Nephron (organoid): ENCODE data around the gene JAM3.

Experiments used
- H3K27ac Mint-ChIP-seq, 3 experiments: 2 replicates each; pipeline ENCODE4 v1.8.0; 2020; ENCODE audit warnings: mixed read lengths in 3 of 3, mild to moderate bottlenecking in 2 of 3, moderate library complexity in 1 of 3
- H3K27me3 Mint-ChIP-seq: 2 replicates; pipeline ENCODE4 v1.8.0; 2021; ENCODE audit warnings: low read depth, mild to moderate bottlenecking, moderate library complexity, mixed read lengths
- H3K36me3 Mint-ChIP-seq: 2 replicates; pipeline ENCODE4 v1.8.0; 2020; ENCODE audit warnings: low read depth, mixed read lengths
- H3K4me1 Mint-ChIP-seq: 2 replicates; pipeline ENCODE4 v1.8.0; 2020; ENCODE audit warnings: mixed read lengths
- H3K4me3 Mint-ChIP-seq, 3 experiments: 2 replicates each; pipeline ENCODE4 v1.8.0; 2020; ENCODE audit warnings: mild to moderate bottlenecking in 3 of 3, mixed read lengths in 3 of 3, moderate library complexity in 2 of 3
- H3K9me3 Mint-ChIP-seq: 2 replicates; pipeline ENCODE4 v1.8.0; 2020; ENCODE audit warnings: mixed read lengths
- TF ChIP-seq, protein P1 (sequence below), 3 experiments: fragments of 200-600 bp; sonication (generic); IDR thresholded peaks; one replicate each; pipeline ENCODE4 v1.5.0; 2021; ENCODE audit warnings: antibody characterized with exemption in 3 of 3; ENCODE audit not compliant: unreplicated experiment in 3 of 3

JAM3 gene

GRCh38 chr11:134037046-134037908 lies 31.6 kb upstream of the JAM3 start:
- Mint-ChIP-seq H3K27ac (peak overlapping the region; percentile 67 to 98 (median 90)), H3K4me1 (peaks cover 82% of the 10 kb centered on the region), H3K9me3 (no peaks in the 10 kb centered on the region), H3K27me3 (peaks cover 8% of the 10 kb centered on the region), H3K36me3 (no peaks in the 10 kb centered on the region), H3K4me3 (peak overlapping the region; percentile 81 to 89 (median 85))
- TF ChIP-seq, protein P1, sequence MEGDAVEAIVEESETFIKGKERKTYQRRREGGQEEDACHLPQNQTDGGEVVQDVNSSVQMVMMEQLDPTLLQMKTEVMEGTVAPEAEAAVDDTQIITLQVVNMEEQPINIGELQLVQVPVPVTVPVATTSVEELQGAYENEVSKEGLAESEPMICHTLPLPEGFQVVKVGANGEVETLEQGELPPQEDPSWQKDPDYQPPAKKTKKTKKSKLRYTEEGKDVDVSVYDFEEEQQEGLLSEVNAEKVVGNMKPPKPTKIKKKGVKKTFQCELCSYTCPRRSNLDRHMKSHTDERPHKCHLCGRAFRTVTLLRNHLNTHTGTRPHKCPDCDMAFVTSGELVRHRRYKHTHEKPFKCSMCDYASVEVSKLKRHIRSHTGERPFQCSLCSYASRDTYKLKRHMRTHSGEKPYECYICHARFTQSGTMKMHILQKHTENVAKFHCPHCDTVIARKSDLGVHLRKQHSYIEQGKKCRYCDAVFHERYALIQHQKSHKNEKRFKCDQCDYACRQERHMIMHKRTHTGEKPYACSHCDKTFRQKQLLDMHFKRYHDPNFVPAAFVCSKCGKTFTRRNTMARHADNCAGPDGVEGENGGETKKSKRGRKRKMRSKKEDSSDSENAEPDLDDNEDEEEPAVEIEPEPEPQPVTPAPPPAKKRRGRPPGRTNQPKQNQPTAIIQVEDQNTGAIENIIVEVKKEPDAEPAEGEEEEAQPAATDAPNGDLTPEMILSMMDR (IDR thresholded peaks at IDR 0.05; ENCODE audit: unreplicated experiment in 3 of 3): no peak

GRCh38 chr11:134038897-134039470 lies 29.9 kb upstream of the JAM3 start:
- H3K4me3 Mint-ChIP-seq: peak overlapping the region; percentile 83 to 85 (median 85)
- no peaks in the 10 kb centered on the region for H3K9me3 Mint-ChIP-seq
- H3K36me3 Mint-ChIP-seq: no peaks in the 10 kb centered on the region
- peaks cover 16% of the 10 kb centered on the region for H3K27me3 Mint-ChIP-seq
- peaks cover 81% of the 10 kb centered on the region for H3K4me1 Mint-ChIP-seq
- H3K27ac Mint-ChIP-seq: peak overlapping the region; percentile 90 to 98 (median 97)
- TF ChIP-seq, protein P1 (IDR thresholded peaks at IDR 0.05; ENCODE audit: unreplicated experiment in 3 of 3): no peak

- Mint-ChIP-seq H3K4me1 (peaks cover 81% of the 10 kb centered on the region), H3K36me3 (no peaks in the 10 kb centered on the region), H3K9me3 (no peaks in the 10 kb centered on the region), H3K27ac (peak overlapping the region; percentile 82 to 98 (median 90)), H3K27me3 (peaks cover 16% of the 10 kb centered on the region), H3K4me3 (peak overlapping the region; percentile 43 to 69 (median 61))
- TF ChIP-seq, protein P1 (IDR thresholded peaks at IDR 0.05; ENCODE audit: unreplicated experiment in 3 of 3): no peak
These were observed 29.0 kb upstream of the JAM3 start for GRCh38 chr11:134039726-134040385.

GRCh38 chr11:134040386-134041302 lies 28.2 kb upstream of the JAM3 start:
- H3K9me3 Mint-ChIP-seq: no peaks in the 10 kb centered on the region
- H3K4me1 Mint-ChIP-seq: peaks cover 81% of the 10 kb centered on the region
- H3K36me3 Mint-ChIP-seq: no peaks in the 10 kb centered on the region

GRCh38 chr11:134041349-134041748 lies 27.5 kb upstream of the JAM3 start:
- Mint-ChIP-seq H3K36me3 (no peaks in the 10 kb centered on the region), H3K9me3 (no peaks in the 10 kb centered on the region), H3K27me3 (peaks cover 18% of the 10 kb centered on the region), H3K27ac (peak overlapping the region; percentile 68 to 77 (median 71)), H3K4me3 (peak overlapping the region in 2 of 3 experiments; percentile 64 to 69), H3K4me1 (peaks cover 84% of the 10 kb centered on the region)
- TF ChIP-seq, protein P1 (IDR thresholded peaks at IDR 0.05; ENCODE audit: unreplicated experiment in 3 of 3): no peak

More at GRCh38 chr11:134040386-134041302, 28.2 kb upstream of the JAM3 start:
- H3K27ac Mint-ChIP-seq: peak overlapping the region; percentile 68 to 77 (median 71)
- peaks cover 16% of the 10 kb centered on the region for H3K27me3 Mint-ChIP-seq
- peak overlapping the region; percentile 33 to 69 (median 64) for H3K4me3 Mint-ChIP-seq
- TF ChIP-seq, protein P1 (IDR thresholded peaks at IDR 0.05; ENCODE audit: unreplicated experiment in 3 of 3): no peak
